GM18505 (cell line): ENCODE data around the gene ARPC5.
"Not testable (repeated sequence)": the region's sequence is repeated elsewhere in the genome, so short reads cannot be mapped to it uniquely, and the experiment has no call there.

Experiments
- ATAC-seq: cut with Tn5 transposase; IDR thresholded peaks from one replicate; pipeline ENCODE4 v1.9.1; 2021; ENCODE audit not compliant: unreplicated experiment
- POLR2A ChIP-seq: IDR thresholded peaks from 4 replicates; pipeline ENCODE4 v1.6.1; 2011; ENCODE audit warnings: borderline replicate concordance; ENCODE audit not compliant: insufficient read depth, insufficient read length; ENCODE audit errors: extremely low read depth

ARPC5 gene

GRCh38 chr1:183635606-183636333, at the start of gene ARPC5:
ARPC5 (minus strand) TSS chr1:183635783; CDS start chr1:183635659, 124 bp downstream.
- peak; percentile 87 for ATAC-seq
- peak; percentile 96 for TF ChIP-seq POLR2A

- TF ChIP-seq POLR2A = no peak
- no peak for ATAC-seq
These were observed 49.6 kb upstream of the ARPC5 start for GRCh38 chr1:183685112-183685713.

- ATAC-seq = not testable (repeated sequence)
These were observed 43.8 kb upstream of the ARPC5 start for GRCh38 chr1:183679363-183679762.

GRCh38 chr1:183678819-183679218, 43.2 kb upstream of the ARPC5 start:
- no peak for TF ChIP-seq POLR2A
- ATAC-seq = no peak

GRCh38 chr1:183676586-183677189, 41.1 kb upstream of the ARPC5 start:
- no peak for TF ChIP-seq POLR2A
- ATAC-seq = no peak

- ATAC-seq = no peak
- TF ChIP-seq POLR2A = no peak
These were observed 40.5 kb upstream of the ARPC5 start for GRCh38 chr1:183675883-183676585.

GRCh38 chr1:183675381-183675780, 39.8 kb upstream of the ARPC5 start:
- TF ChIP-seq POLR2A = no peak
- ATAC-seq = no peak

- no peak for TF ChIP-seq POLR2A
- ATAC-seq = no peak
These were observed 39.3 kb upstream of the ARPC5 start for GRCh38 chr1:183674886-183675285.

GRCh38 chr1:183674339-183674738, 38.8 kb upstream of the ARPC5 start:
- no peak for ATAC-seq

GRCh38 chr1:183673605-183674323, 38.2 kb upstream of the ARPC5 start:
- no peak for ATAC-seq
- TF ChIP-seq POLR2A = no peak

More at GRCh38 chr1:183674339-183674738, 38.8 kb upstream of the ARPC5 start:
- TF ChIP-seq POLR2A = no peak

GRCh38 chr1:183670169-183670568, 34.6 kb upstream of the ARPC5 start:
- TF ChIP-seq POLR2A = no peak
- ATAC-seq = no peak

GRCh38 chr1:183656355-183656754, 20.8 kb upstream of the ARPC5 start:
- no peak for TF ChIP-seq POLR2A
- no peak for ATAC-seq

GRCh38 chr1:183655562-183656075, 20.0 kb upstream of the ARPC5 start:
- TF ChIP-seq POLR2A = no peak
- ATAC-seq = peak; percentile 56

- TF ChIP-seq POLR2A = no peak
- no peak for ATAC-seq
These were observed 19.1 kb upstream of the ARPC5 start for GRCh38 chr1:183654706-183655105.
